WI38 (cell line): ENCODE measurements around the gene NEDD4.

Experiments used
- H3K4me3 ChIP-seq: 2 replicates; pipeline ENCODE4 v1.5.1; 2011; ENCODE audit warnings: low read depth, mild to moderate bottlenecking, control low read depth, low read length
- TF ChIP-seq, protein P1 (sequence below): IDR thresholded peaks from 2 replicates; pipeline ENCODE4 v1.5.1; 2012; ENCODE audit warnings: low read depth, mild to moderate bottlenecking, control low read depth, low read length

Gene NEDD4

DNA sequence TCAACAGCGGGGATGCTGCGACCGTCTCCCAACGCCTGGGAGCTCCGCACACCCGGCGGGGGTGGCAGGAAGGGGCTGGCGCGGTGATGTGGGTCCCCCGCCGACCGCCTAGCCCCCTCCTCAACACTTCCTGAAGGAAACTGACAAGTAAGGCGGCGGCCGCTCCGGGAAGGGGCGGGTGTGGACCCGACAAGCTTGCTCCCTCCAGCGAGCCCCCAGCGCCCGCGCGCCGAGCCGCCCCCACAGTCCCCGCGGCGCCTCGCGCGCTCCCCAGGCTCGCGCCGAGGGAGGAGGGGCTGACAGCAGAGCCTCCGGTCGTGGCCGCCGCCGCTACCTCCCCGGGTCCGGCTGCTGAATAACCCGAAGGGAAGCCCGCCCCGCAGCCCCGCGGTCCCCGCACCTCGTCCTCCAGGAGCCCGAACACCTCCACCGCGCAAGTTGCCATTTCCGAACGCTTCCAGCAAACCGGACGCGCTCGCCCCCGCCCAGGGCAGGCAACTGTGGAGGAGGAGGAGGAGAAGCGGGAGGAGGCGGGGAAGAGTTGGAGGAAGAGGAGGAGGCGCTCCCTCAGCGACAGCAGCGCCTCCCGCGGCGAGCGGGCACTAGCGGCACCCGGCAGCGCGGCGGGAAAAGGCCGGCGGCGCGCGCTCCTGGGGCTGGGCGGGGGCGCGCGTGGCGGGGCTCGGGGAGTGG lies at the start of gene NEDD4:
NEDD4 (minus strand) TSS at position 502 of the 693 bp plus-strand sequence; CDS start at position 445, 57 bp downstream.
- TF ChIP-seq, protein P1, sequence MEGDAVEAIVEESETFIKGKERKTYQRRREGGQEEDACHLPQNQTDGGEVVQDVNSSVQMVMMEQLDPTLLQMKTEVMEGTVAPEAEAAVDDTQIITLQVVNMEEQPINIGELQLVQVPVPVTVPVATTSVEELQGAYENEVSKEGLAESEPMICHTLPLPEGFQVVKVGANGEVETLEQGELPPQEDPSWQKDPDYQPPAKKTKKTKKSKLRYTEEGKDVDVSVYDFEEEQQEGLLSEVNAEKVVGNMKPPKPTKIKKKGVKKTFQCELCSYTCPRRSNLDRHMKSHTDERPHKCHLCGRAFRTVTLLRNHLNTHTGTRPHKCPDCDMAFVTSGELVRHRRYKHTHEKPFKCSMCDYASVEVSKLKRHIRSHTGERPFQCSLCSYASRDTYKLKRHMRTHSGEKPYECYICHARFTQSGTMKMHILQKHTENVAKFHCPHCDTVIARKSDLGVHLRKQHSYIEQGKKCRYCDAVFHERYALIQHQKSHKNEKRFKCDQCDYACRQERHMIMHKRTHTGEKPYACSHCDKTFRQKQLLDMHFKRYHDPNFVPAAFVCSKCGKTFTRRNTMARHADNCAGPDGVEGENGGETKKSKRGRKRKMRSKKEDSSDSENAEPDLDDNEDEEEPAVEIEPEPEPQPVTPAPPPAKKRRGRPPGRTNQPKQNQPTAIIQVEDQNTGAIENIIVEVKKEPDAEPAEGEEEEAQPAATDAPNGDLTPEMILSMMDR, result peak; percentile 46
- peak within 1 kb of the TSS; percentile 80 for H3K4me3 ChIP-seq

DNA sequence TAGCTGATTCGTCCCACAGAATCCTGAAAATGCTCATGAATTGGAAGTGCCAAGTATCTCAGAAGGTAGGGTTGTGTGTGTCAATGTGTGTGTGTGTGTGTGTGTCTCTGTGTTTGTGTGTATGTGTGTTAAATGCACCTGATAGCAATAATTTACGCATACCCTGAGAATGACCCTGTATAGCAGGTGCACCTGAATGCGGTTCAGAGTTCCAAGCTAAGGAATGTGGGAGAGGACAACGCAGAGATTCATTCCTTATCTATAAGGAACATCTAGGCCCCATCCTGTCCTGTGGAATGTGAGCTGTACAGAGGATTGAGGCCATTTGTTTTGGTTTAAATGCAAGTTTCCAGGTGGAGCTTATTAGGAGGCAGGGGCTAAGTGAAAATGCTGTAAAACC lies 49.1 kb upstream of the NEDD4 start:
- TF ChIP-seq, protein P1, result no peak
- no peak overlapping the region for H3K4me3 ChIP-seq

DNA sequence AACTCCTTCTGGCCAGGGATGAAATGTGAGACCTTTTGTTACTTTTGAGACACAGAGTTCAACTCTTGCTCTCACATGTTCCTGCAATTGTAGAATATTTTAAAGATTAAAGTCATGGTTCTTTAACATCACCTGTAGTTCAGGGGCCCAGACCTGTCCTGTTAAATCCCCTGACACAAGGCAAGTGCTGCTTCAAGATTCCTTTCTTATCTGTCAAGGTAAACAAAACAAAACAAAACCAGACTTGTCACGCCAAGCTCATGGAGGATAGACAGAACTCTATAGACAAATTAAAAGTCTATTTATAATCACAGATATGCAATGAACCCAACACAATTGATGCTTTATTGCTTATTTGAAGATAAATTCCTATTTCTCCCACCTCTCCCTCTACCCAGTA lies 48.6 kb upstream of the NEDD4 start:
- H3K4me3 ChIP-seq, result no peak overlapping the region
- TF ChIP-seq, protein P1, result no peak

DNA sequence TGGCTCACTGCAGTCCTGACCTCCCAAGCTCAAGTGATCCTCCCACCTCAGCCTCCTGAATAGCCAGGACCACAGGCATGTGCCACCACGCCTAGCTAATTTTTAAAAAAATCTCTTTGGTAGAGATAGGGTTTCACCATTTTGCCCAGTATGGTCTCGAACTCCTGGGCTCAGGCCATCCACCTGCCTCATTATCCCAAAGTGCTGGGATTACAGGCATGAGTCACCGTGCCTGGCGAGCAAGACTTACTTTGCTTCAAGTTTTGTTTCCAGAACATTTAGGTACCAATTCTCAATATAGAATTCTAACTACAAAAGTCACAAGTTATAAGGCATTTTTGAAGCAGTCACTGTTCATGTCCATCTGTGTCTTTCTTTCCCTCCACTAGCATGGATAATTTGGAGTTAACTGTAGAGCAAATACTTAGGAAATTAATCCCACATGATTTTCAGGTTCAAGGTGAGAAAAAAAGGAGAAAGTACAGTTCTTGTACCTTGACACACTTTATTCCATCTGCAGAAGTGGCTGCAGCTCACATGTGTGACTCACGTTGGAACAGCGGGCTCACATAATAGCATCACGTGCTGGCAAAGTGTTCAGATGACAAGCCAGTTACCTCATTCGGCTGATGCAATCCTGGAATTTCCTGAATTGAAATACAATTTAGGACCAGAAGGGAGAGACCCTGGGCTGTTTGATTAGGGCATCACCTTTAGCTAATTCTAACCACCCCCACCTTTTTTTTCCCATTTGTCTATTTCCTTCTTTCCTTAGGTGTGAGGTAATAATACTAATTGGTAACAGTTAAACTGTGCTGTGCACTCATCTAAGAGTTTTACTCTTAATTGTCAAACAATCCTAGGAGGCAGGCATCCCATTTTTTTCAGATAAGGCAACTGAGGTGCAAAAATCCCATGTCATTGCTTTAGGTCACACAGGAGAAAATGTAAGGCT lies 46.9 kb upstream of the NEDD4 start:
- TF ChIP-seq, protein P1, result no peak
- H3K4me3 ChIP-seq, result no peak overlapping the region

DNA sequence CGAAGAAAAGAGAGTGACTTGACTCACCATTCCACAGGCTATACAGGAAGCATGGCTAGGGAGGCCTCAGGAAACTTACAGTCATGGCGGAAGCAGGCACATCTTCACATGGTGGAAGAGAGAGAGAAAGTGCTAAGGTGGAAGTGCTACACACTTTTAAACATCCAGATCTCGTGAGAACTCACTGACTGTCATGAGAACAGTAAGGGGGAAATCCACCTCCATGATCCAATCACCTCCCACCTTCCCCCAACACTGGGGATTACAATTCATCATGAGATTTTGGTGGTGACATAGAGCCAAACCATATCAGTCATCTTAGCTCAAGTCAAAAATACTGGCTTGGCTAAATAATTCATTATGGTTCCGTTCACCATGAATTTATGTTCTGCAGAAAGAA lies 45.3 kb upstream of the NEDD4 start:
- TF ChIP-seq, protein P1, result no peak
- H3K4me3 ChIP-seq, result no peak overlapping the region

DNA sequence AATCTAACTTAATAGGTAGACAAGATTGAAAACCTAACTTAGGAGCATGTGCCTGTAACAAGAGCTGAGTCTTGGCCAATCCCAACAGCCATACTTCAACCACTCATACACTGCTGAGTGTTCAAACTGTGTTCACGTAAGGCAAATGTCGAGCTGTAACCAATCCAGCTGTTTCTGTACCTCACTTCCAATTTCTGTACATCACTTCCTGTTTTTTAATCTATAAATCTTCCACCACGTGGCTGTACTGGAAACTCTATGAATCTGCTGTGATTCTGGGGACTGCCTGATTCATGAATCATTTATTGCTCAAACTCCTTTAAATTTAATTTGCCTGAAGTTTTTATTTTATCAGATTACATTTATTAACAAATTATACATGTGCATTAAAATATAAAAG lies 44.6 kb upstream of the NEDD4 start:
- no peak overlapping the region for H3K4me3 ChIP-seq
- TF ChIP-seq, protein P1, result no peak
